CD4-positive, CD25-positive, alpha-beta regulatory T cell (primary cell): ENCODE measurements around the gene MDP1. TPM values are rescaled to one million over a fixed set of nuclear protein-coding genes. Genes with fewer than 3 reads are reported as not detected.
A peak's percentile ranks its signal among the peaks of the same experiment; 100 is the strongest.
"Not testable (repeated sequence)": the region's sequence is repeated elsewhere in the genome, so short reads cannot be mapped to it uniquely, and the experiment has no call there.

Experiments used
- ATAC-seq, 2 donors: fragments of 150-1000 bp; cut with Tn5 transposase; one replicate each; pipeline ENCODE4 v1.10.0; 2021; ENCODE audit warnings: low read depth in 2 of 2, moderate number of reproducible peaks in 2 of 2, moderate library complexity in 1 of 2
- DNase-seq, 3 donors: peaks; one replicate each; pipeline versions ENCODE4 v3.0.0 to v3.0.0-alpha.2; 2012 to 2022; ENCODE audit warnings: mixed read lengths in 1 of 3
- H3K27ac ChIP-seq: one replicate; pipeline ENCODE4 v1.7.0; 2013; ENCODE audit warnings: mild to moderate bottlenecking, low read length; ENCODE audit not compliant: insufficient read depth, poor library complexity, severe bottlenecking
- H3K27me3 ChIP-seq: one replicate; pipeline ENCODE4 v1.7.0; 2013; ENCODE audit warnings: low read length; ENCODE audit not compliant: control insufficient read depth, insufficient read depth
- H3K36me3 ChIP-seq: one replicate; pipeline ENCODE4 v1.7.0; 2013; ENCODE audit warnings: mild to moderate bottlenecking, low read length, moderate library complexity; ENCODE audit not compliant: control insufficient read depth, insufficient read depth
- H3K4me1 ChIP-seq: 2 replicates; pipeline ENCODE4 v1.7.0; 2013; ENCODE audit warnings: mild to moderate bottlenecking, low read length; ENCODE audit not compliant: insufficient read depth, control insufficient read depth, poor library complexity, severe bottlenecking
- H3K4me3 ChIP-seq: one replicate; pipeline ENCODE4 v1.7.0; 2013; ENCODE audit warnings: low read depth, mild to moderate bottlenecking, low read length, moderate library complexity
- H3K9me3 ChIP-seq, 2 experiments: 1 replicate in 1 of 2; 2 replicates in 1 of 2; pipeline ENCODE4 v1.7.0; 2013; ENCODE audit warnings: low read length in 2 of 2, mild to moderate bottlenecking in 1 of 2, moderate library complexity in 1 of 2; ENCODE audit not compliant: control insufficient read depth in 2 of 2
- H3K27ac Mint-ChIP-seq, 3 donors: one replicate each; pipeline ENCODE4 v1.8.0; 2020 to 2022; ENCODE audit warnings: mild to moderate bottlenecking in 3 of 3, mixed read lengths in 3 of 3, moderate library complexity in 2 of 3
- H3K27me3 Mint-ChIP-seq: one replicate; pipeline ENCODE4 v1.8.0; 2022; ENCODE audit warnings: mild to moderate bottlenecking, mixed read lengths
- H3K36me3 Mint-ChIP-seq: one replicate; pipeline ENCODE4 v1.8.0; 2020; ENCODE audit warnings: mixed read lengths
- H3K4me1 Mint-ChIP-seq, 4 donors: one replicate each; pipeline ENCODE4 v1.8.0; 2020 to 2022; ENCODE audit warnings: mixed read lengths in 4 of 4, mild to moderate bottlenecking in 1 of 4
- H3K4me3 Mint-ChIP-seq, 4 donors: one replicate each; pipeline ENCODE4 v1.8.0; 2020 to 2022; ENCODE audit warnings: mild to moderate bottlenecking in 4 of 4, mixed read lengths in 4 of 4, moderate library complexity in 3 of 4
- H3K9me3 Mint-ChIP-seq, 7 donors: one replicate each; pipeline ENCODE4 v1.8.0; 2020 to 2022; ENCODE audit warnings: mixed read lengths in 7 of 7, mild to moderate bottlenecking in 3 of 7, moderate library complexity in 2 of 7
- polyA plus RNA-seq, 4 donors: library from polyadenylated mRNA; unstranded; fragments of 300-500 nt; fragmentation: Illumina TruSeq; gene quantifications; one replicate each; pipeline ENCODE4 v1.2.3, GENCODE V29; 2021
- total RNA-seq: library from RNA; stranded (reverse); gene quantifications from one replicate; pipeline ENCODE4 v1.2.3, GENCODE V29; 2022

MDP1 gene
- total and polyA plus RNA-seq, 5 donors from 2014 or later = 6.0 to 52.6 (median 32.7) TPM

- Histone ChIP-seq H3K36me3 (peaks cover 2% of the 10 kb centered on the region), H3K9me3 (no peaks in the 10 kb centered on the region), H3K27ac (peak overlapping the region; percentile 72), H3K27me3 (no peaks in the 10 kb centered on the region), H3K4me1 (peaks cover 30% of the 10 kb centered on the region), H3K4me3 (peak overlapping the region; percentile 62)
- peak overlapping the region; percentile 69 to 82 (median 78) for H3K4me3 Mint-ChIP-seq
- peaks cover 7% of the 10 kb centered on the region for H3K27me3 Mint-ChIP-seq
- H3K4me1 Mint-ChIP-seq = peaks cover 5 to 41% (median 24%) of the 10 kb centered on the region in 4 donors
- H3K27ac Mint-ChIP-seq = peak overlapping the region; percentile 88 to 98 (median 95)
- ATAC-seq (no peak), DNase-seq (peak in 2 of 3 donors; percentile 48 to 86)
- H3K36me3 Mint-ChIP-seq = peaks cover 7% of the 10 kb centered on the region
- H3K9me3 Mint-ChIP-seq = no peaks in the 10 kb centered on the region
Observed at GRCh38 chr14:24246765-24247212, 30.9 kb upstream of the MDP1 start.

- not testable (repeated sequence) for DNase-seq, H3K9me3 ChIP-seq, H3K36me3 Mint-ChIP-seq, H3K27me3 ChIP-seq, H3K4me3 ChIP-seq, ATAC-seq, H3K27ac ChIP-seq, H3K27me3 Mint-ChIP-seq, H3K9me3 Mint-ChIP-seq, H3K36me3 ChIP-seq
- peaks cover 5 to 50% (median 30%) of the 10 kb centered on the region in 4 donors for H3K4me1 Mint-ChIP-seq
- H3K4me3 Mint-ChIP-seq = peak overlapping the region in 2 of 4 donors; percentile 77 to 88
- H3K4me1 ChIP-seq = peaks cover 44% of the 10 kb centered on the region
- peak overlapping the region in 2 of 3 donors; percentile 78 to 84 for H3K27ac Mint-ChIP-seq
Observed at GRCh38 chr14:24245350-24245749, 29.5 kb upstream of the MDP1 start.

- no peaks in the 10 kb centered on the region for H3K27me3 ChIP-seq
- peaks cover 27% of the 10 kb centered on the region for H3K36me3 ChIP-seq
- no peak for DNase-seq
- Mint-ChIP-seq H3K36me3 (peaks cover 12% of the 10 kb centered on the region), H3K27ac (peak overlapping the region; percentile 100), H3K4me1 (peaks cover 11 to 68% (median 48%) of the 10 kb centered on the region in 4 donors), H3K27me3 (peaks cover 7% of the 10 kb centered on the region), H3K9me3 (no peaks in the 10 kb centered on the region), H3K4me3 (peak overlapping the region; percentile 89 to 99 (median 99))
- H3K4me1 ChIP-seq = peaks cover 58% of the 10 kb centered on the region
- H3K4me3 ChIP-seq = peak overlapping the region; percentile 85
- no peaks in the 10 kb centered on the region for H3K9me3 ChIP-seq
- ATAC-seq = no peak
- H3K27ac ChIP-seq = peak overlapping the region; percentile 99
Observed at GRCh38 chr14:24243336-24243836, 27.5 kb upstream of the MDP1 start.

- ATAC-seq = peak; percentile 82 to 84
- peaks cover 9 to 74% (median 56%) of the 10 kb centered on the region in 4 donors for H3K4me1 Mint-ChIP-seq
- H3K27ac ChIP-seq = peak overlapping the region; percentile 99
- H3K36me3 ChIP-seq = peaks cover 41% of the 10 kb centered on the region
- no peaks in the 10 kb centered on the region for H3K9me3 ChIP-seq
- peak; percentile 91 to 97 (median 96) for DNase-seq
- peak overlapping the region; percentile 85 for H3K4me3 ChIP-seq
- H3K27me3 ChIP-seq = no peaks in the 10 kb centered on the region
- peaks cover 7% of the 10 kb centered on the region for H3K27me3 Mint-ChIP-seq
- H3K9me3 Mint-ChIP-seq = no peaks in the 10 kb centered on the region
- H3K4me1 ChIP-seq = peaks cover 49% of the 10 kb centered on the region
- peak overlapping the region; percentile 89 to 99 (median 99) for H3K4me3 Mint-ChIP-seq
- H3K36me3 Mint-ChIP-seq = peaks cover 27% of the 10 kb centered on the region
- H3K27ac Mint-ChIP-seq = peak overlapping the region; percentile 100
Observed at GRCh38 chr14:24241829-24242443, 26.1 kb upstream of the MDP1 start.

- H3K4me3 ChIP-seq = peak overlapping the region; percentile 53
- DNase-seq (no peak), ATAC-seq (no peak)
- H3K27ac ChIP-seq = peak overlapping the region; percentile 99
- H3K36me3 Mint-ChIP-seq = peaks cover 39% of the 10 kb centered on the region
- H3K4me1 Mint-ChIP-seq = peaks cover 14 to 86% (median 65%) of the 10 kb centered on the region in 4 donors
- no peaks in the 10 kb centered on the region for H3K9me3 Mint-ChIP-seq
- no peaks in the 10 kb centered on the region for H3K9me3 ChIP-seq
- H3K27ac Mint-ChIP-seq = peak overlapping the region; percentile 64 to 92 (median 76)
- peaks cover 7% of the 10 kb centered on the region for H3K27me3 Mint-ChIP-seq
- H3K4me1 ChIP-seq = peaks cover 44% of the 10 kb centered on the region
- peaks cover 57% of the 10 kb centered on the region for H3K36me3 ChIP-seq
- H3K4me3 Mint-ChIP-seq = peak overlapping the region; percentile 83 to 99 (median 94)
- no peaks in the 10 kb centered on the region for H3K27me3 ChIP-seq
Observed at GRCh38 chr14:24240110-24240918, 24.4 kb upstream of the MDP1 start.

DNA sequence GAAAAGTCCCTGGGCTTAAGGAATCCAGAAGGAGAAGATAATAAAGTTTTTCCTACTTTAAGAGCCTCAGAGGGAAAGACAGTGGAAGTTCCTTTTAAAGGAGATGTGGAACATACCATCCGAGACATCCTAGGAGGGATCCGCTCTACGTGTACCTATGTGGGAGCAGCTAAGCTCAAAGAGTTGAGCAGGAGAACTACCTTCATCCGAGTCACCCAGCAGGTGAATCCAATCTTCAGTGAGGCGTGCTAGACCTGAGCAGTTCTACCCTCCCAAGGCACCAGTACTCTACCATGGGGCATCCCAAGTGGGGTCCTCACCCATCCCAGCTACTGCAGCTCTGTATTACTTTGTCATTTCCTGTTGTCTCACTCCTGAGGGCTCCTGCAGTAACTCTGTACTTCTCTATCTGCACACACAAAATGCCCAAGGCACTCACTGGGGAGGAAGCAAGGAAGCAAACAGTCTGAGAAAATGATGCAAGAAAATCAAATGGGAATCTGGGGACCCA lies 22.7 kb upstream of the MDP1 start:
- H3K36me3 ChIP-seq = peaks cover 64% of the 10 kb centered on the region
- ATAC-seq (no peak), DNase-seq (no peak)
- H3K4me1 Mint-ChIP-seq = peaks cover 14 to 97% (median 74%) of the 10 kb centered on the region in 4 donors
- no peaks in the 10 kb centered on the region for H3K9me3 ChIP-seq
- H3K27me3 Mint-ChIP-seq = peaks cover 7% of the 10 kb centered on the region
- H3K36me3 Mint-ChIP-seq = peaks cover 41% of the 10 kb centered on the region
- no peak overlapping the region for H3K4me3 ChIP-seq
- peak overlapping the region; percentile 0 to 76 (median 11) for H3K27ac Mint-ChIP-seq
- no peak overlapping the region for H3K27ac ChIP-seq
- peaks cover 48% of the 10 kb centered on the region for H3K4me1 ChIP-seq
- H3K27me3 ChIP-seq = no peaks in the 10 kb centered on the region
- no peaks in the 10 kb centered on the region for H3K9me3 Mint-ChIP-seq
- H3K4me3 Mint-ChIP-seq = peak overlapping the region in 3 of 4 donors; percentile 89 to 99 (median 99)

- Mint-ChIP-seq H3K4me3 (peak overlapping the region in 1 of 4 donors; percentile 89), H3K27me3 (peaks cover 7% of the 10 kb centered on the region), H3K36me3 (peaks cover 41% of the 10 kb centered on the region), H3K4me1 (peaks cover 14 to 97% (median 75%) of the 10 kb centered on the region in 4 donors), H3K9me3 (no peaks in the 10 kb centered on the region), H3K27ac (no peak overlapping the region)
- Histone ChIP-seq H3K36me3 (peaks cover 64% of the 10 kb centered on the region), H3K9me3 (no peaks in the 10 kb centered on the region), H3K27ac (no peak overlapping the region), H3K4me3 (no peak overlapping the region), H3K27me3 (no peaks in the 10 kb centered on the region), H3K4me1 (peaks cover 48% of the 10 kb centered on the region)
- ATAC-seq = no peak
- DNase-seq = no peak
Observed at GRCh38 chr14:24238123-24238522, 22.3 kb upstream of the MDP1 start.
